GM12891 (cell line): ENCODE data around the gene PDF.

Source experiments
- PAX5 ChIP-seq: IDR thresholded peaks from 2 replicates; pipeline ENCODE4 v1.6.1; 2011; ENCODE audit warnings: low read length, moderate library complexity, mild to moderate bottlenecking; ENCODE audit not compliant: insufficient read depth, severe bottlenecking
- POLR2A ChIP-seq: IDR thresholded peaks from 2 replicates; pipeline ENCODE4 v1.6.1; 2011; ENCODE audit warnings: low read depth, low read length, control low read depth
- POLR2AphosphoS5 ChIP-seq: IDR thresholded peaks from 2 replicates; pipeline ENCODE4 v1.6.1; 2011; ENCODE audit warnings: low read depth, low read length, control low read depth
- POU2F2 ChIP-seq: IDR thresholded peaks from 2 replicates; pipeline ENCODE4 v1.6.1; 2011; ENCODE audit warnings: low read depth, mild to moderate bottlenecking, control low read depth, low read length, moderate library complexity
- SPI1 ChIP-seq: IDR thresholded peaks from 2 replicates; pipeline ENCODE4 v1.6.1; 2011; ENCODE audit warnings: low read depth, low read length, control low read depth
- TAF1 ChIP-seq: IDR thresholded peaks from 2 replicates; pipeline ENCODE4 v1.6.1; 2011; ENCODE audit warnings: low read depth, low read length, control low read depth

- TF ChIP-seq POLR2A: no peak
- TF ChIP-seq POLR2AphosphoS5: no peak
- TF ChIP-seq TAF1: no peak
- no peak for TF ChIP-seq POU2F2
- no peak for TF ChIP-seq PAX5
- TF ChIP-seq SPI1: no peak
Observed at GRCh38 chr16:69371564-69371963, 41.2 kb upstream of the PDF start.
